ENCODE results near the gene HAUS3.

DNA sequence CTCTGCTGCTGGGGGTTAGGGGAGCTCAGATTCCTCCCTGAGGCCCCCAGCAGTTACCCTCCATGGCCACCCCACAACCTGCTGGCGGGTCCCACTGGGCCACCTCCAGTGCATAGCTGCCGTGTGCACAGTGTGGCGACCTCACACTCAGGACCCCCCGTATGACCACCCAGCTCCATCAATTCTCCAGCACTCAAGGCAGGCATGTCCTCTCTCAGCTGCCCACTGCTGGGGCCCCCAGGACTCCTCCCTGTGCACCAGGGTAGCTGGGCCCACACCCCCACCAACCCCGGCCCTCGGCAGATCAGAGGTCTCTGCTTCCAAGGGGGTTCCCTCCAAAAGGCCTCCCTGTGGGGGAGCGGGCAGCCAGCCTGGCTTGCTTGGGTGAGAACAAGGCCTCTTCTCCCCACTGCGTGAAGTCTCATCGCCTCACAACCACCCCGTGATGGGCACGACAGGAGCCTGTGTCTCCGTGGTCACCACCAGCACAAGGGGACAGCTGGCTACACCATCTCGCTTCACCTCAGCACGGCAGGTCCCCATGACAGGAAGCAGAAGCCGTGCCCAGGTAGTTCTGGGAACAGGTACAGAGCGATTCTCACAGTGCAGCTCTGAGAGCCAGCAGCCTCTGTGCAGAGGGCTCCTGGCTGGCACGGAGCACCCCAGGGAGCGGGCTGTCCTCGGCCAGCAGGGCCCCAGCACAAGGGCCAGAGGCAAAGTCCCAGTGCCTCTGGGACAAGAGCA, 4.6 kb upstream of the HAUS3 start:
- TF ChIP-seq POLR2A (IDR thresholded peaks at IDR 0.05; ENCODE audit: borderline replicate concordance, extremely low read depth, insufficient read depth, insufficient read length) (no peak), YY1 (IDR thresholded peaks at IDR 0.05; ENCODE audit: extremely low read depth, insufficient replicate concordance, low read depth, low read length) (no peak), SP1 (IDR thresholded peaks at IDR 0.05; ENCODE audit: low read depth) (no peak), EZH2 (IDR thresholded peaks at IDR 0.05) (no peak), EZH2phosphoT487 (IDR thresholded peaks at IDR 0.05; ENCODE audit: borderline replicate concordance) (no peak), SIN3A (IDR thresholded peaks at IDR 0.05; ENCODE audit: low read depth) (no peak), RAD21 (IDR thresholded peaks at IDR 0.05; ENCODE audit: low read depth) (no peak)
- TF ChIP-seq, protein P1, sequence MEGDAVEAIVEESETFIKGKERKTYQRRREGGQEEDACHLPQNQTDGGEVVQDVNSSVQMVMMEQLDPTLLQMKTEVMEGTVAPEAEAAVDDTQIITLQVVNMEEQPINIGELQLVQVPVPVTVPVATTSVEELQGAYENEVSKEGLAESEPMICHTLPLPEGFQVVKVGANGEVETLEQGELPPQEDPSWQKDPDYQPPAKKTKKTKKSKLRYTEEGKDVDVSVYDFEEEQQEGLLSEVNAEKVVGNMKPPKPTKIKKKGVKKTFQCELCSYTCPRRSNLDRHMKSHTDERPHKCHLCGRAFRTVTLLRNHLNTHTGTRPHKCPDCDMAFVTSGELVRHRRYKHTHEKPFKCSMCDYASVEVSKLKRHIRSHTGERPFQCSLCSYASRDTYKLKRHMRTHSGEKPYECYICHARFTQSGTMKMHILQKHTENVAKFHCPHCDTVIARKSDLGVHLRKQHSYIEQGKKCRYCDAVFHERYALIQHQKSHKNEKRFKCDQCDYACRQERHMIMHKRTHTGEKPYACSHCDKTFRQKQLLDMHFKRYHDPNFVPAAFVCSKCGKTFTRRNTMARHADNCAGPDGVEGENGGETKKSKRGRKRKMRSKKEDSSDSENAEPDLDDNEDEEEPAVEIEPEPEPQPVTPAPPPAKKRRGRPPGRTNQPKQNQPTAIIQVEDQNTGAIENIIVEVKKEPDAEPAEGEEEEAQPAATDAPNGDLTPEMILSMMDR (IDR thresholded peaks at IDR 0.05 in 2 of 3, conservative IDR thresholded peaks at IDR 0.05 in 1 of 3; ENCODE audit: borderline replicate concordance in 1 of 3, insufficient read depth in 1 of 3, low read depth in 2 of 3, low read length in 2 of 3) = no peak
- TF ChIP-seq, protein P2, sequence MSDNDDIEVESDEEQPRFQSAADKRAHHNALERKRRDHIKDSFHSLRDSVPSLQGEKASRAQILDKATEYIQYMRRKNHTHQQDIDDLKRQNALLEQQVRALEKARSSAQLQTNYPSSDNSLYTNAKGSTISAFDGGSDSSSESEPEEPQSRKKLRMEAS (IDR thresholded peaks at IDR 0.05) = no peak
